ENCODE results near the gene DHRS3.

DNA sequence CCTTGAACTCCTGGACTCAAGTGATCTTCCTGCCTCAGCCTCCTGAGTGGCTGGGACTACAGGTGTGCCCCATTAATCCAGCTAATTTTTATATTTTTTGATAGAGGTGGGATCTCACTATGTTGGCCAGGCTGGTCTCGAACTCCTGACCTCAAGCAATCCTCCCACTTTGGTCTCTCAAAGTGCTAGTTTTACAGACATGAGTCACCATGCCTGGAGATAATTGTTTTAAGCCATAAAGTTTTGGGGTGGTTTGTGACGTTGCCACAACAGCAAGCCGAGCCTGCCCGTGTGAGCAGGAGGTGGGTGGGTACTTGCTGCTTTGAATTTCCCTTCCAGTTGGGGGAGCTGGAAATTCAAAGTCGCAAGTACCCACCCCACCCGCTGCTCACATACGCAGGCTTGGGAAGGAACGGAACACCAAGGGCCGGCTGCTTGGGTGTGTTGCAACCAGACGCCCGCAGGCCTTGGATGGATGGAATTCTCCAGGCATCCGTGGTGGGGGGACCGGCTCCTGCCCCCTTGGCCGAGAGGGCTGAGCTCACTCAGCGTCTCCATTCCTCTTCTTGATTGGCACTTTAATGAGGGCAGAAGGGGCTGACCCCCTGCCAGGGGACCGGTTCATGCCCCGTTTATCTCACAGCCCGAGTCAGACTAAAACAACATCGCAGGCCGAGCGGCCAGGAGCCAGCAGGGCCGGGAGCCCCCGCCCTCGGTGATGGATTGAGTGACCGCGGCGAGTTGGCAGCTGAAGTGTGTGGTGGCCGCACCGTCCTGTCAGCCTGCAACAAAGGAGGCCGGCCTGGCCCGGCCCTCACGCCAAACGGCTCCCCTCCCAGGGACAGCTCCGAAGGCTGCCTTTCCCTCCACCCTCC is 78.1 kb downstream of the DHRS3 start:
- TF ChIP-seq CTCF (conservative IDR thresholded peaks at IDR 0.05 in 1 of 2, IDR thresholded peaks at IDR 0.05 in 1 of 2; ENCODE audit: extremely low read depth in 1 of 2, insufficient read depth in 1 of 2, low read depth in 1 of 2, low read length in 2 of 2) (no peak), EZH2 (IDR thresholded peaks at IDR 0.05; ENCODE audit: borderline replicate concordance, low read length) (no peak)
